Measurements from ENCODE around the gene S100A12. TPM values are rescaled to one million over a fixed set of nuclear protein-coding genes. Genes with fewer than 3 reads are reported as not detected.

Gene S100A12
- total RNA-seq, 1 experiment from 2014 or later: not detected

GRCh38 chr1:153402226-153402625 lies 26.8 kb upstream of the S100A12 start:
- Histone ChIP-seq H3K36me3 (ENCODE audit: low read depth) (no peaks in the 10 kb centered on the region), H3K27me3 (ENCODE audit: insufficient read depth, low read depth) (no peaks in the 10 kb centered on the region), H4K20me1 (ENCODE audit: insufficient read depth) (no peaks in the 10 kb centered on the region), H3K4me2 (no peak overlapping the region), H3K9me3 (ENCODE audit: insufficient read depth, low read depth) (no peaks in the 10 kb centered on the region), H2AFZ (no peak overlapping the region), H3K79me2 (ENCODE audit: low read depth) (no peaks in the 10 kb centered on the region), H3K4me3 (no peak overlapping the region), H3K4me1 (replicated peaks; ENCODE audit: insufficient read depth) (no peaks in the 10 kb centered on the region), H3F3A (ENCODE audit: insufficient read depth, low read depth) (no peaks in the 10 kb centered on the region), H3K9me2 (ENCODE audit: insufficient read depth) (no peaks in the 10 kb centered on the region), H3K27ac (no peak overlapping the region)
- BruUV-seq (replicated peaks): no TSS peak
- POLR2A ChIA-PET (ENCODE audit: unreplicated experiment): no interaction called here
- DNase-seq: no peak
- CTCF ChIA-PET: no interaction called here
- TF ChIP-seq, protein P1, sequence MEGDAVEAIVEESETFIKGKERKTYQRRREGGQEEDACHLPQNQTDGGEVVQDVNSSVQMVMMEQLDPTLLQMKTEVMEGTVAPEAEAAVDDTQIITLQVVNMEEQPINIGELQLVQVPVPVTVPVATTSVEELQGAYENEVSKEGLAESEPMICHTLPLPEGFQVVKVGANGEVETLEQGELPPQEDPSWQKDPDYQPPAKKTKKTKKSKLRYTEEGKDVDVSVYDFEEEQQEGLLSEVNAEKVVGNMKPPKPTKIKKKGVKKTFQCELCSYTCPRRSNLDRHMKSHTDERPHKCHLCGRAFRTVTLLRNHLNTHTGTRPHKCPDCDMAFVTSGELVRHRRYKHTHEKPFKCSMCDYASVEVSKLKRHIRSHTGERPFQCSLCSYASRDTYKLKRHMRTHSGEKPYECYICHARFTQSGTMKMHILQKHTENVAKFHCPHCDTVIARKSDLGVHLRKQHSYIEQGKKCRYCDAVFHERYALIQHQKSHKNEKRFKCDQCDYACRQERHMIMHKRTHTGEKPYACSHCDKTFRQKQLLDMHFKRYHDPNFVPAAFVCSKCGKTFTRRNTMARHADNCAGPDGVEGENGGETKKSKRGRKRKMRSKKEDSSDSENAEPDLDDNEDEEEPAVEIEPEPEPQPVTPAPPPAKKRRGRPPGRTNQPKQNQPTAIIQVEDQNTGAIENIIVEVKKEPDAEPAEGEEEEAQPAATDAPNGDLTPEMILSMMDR (conservative IDR thresholded peaks at IDR 0.05): no peak
- TF ChIP-seq EZH2 (IDR thresholded peaks at IDR 0.05; ENCODE audit: low read depth): no peak
- intact Hi-C loops (cut with micrococcal nuclease; ENCODE audit: unreplicated experiment): no loop called here

GRCh38 chr1:153401461-153401860 lies 26.0 kb upstream of the S100A12 start:
- Histone ChIP-seq H3K9me3 (ENCODE audit: insufficient read depth, low read depth) (no peaks in the 10 kb centered on the region), H3F3A (ENCODE audit: insufficient read depth, low read depth) (no peaks in the 10 kb centered on the region), H3K4me3 (no peak overlapping the region), H3K4me1 (replicated peaks; ENCODE audit: insufficient read depth) (no peaks in the 10 kb centered on the region), H3K4me2 (no peak overlapping the region), H3K27ac (no peak overlapping the region), H2AFZ (no peak overlapping the region), H3K27me3 (ENCODE audit: insufficient read depth, low read depth) (no peaks in the 10 kb centered on the region), H3K36me3 (ENCODE audit: low read depth) (no peaks in the 10 kb centered on the region), H3K79me2 (ENCODE audit: low read depth) (no peaks in the 10 kb centered on the region), H3K9me2 (ENCODE audit: insufficient read depth) (no peaks in the 10 kb centered on the region), H4K20me1 (ENCODE audit: insufficient read depth) (no peaks in the 10 kb centered on the region)
- DNase-seq: no peak
- TF ChIP-seq, protein P1 (conservative IDR thresholded peaks at IDR 0.05): no peak
- no peak for TF ChIP-seq EZH2 (IDR thresholded peaks at IDR 0.05; ENCODE audit: low read depth)
- POLR2A ChIA-PET (ENCODE audit: unreplicated experiment): no interaction called here
- BruUV-seq (replicated peaks): no TSS peak
- intact Hi-C loops (cut with micrococcal nuclease; ENCODE audit: unreplicated experiment): no loop called here
- CTCF ChIA-PET: no interaction called here

DNA sequence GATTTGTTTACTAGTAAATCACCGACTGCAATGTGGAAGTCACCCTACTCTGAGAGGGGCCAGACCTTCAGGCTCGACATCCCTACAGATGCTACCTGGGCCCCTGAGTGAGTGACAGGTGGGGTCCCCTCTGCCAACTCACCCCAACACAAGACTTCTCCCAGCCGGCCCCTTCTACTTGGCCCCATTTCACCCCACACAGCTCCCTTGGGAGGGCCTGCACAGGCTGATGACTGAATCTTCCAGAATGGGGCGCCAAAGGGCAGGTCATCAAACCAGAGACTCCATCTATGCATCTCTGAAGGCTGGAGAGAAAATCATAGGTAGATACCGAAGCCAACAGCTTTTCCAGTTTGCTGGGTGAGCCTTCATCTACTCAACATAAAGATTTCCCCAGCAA lies 24.8 kb upstream of the S100A12 start:
- TF ChIP-seq, protein P1 (conservative IDR thresholded peaks at IDR 0.05): no peak
- TF ChIP-seq EZH2 (IDR thresholded peaks at IDR 0.05; ENCODE audit: low read depth): no peak
- no peaks in the 10 kb centered on the region for H3K9me3 ChIP-seq (ENCODE audit: insufficient read depth, low read depth)
- H3K4me3 ChIP-seq: no peak overlapping the region
- BruUV-seq (replicated peaks): no TSS peak
- CTCF ChIA-PET: interaction anchor here (0.6 kb wide), 1 partner anchor 47 kb away, joined by 3 read pairs; no protein-coding TSS in a partner anchor
- H3K9me2 ChIP-seq (ENCODE audit: insufficient read depth): no peaks in the 10 kb centered on the region
- H3K27me3 ChIP-seq (ENCODE audit: insufficient read depth, low read depth): no peaks in the 10 kb centered on the region
- intact Hi-C loops (cut with micrococcal nuclease; ENCODE audit: unreplicated experiment): no loop called here
- no peaks in the 10 kb centered on the region for H4K20me1 ChIP-seq (ENCODE audit: insufficient read depth)
- no peak overlapping the region for H3K27ac ChIP-seq
- no peaks in the 10 kb centered on the region for H3K36me3 ChIP-seq (ENCODE audit: low read depth)
- no peak overlapping the region for H2AFZ ChIP-seq
- no peaks in the 10 kb centered on the region for H3K79me2 ChIP-seq (ENCODE audit: low read depth)
- no peaks in the 10 kb centered on the region for H3F3A ChIP-seq (ENCODE audit: insufficient read depth, low read depth)
- POLR2A ChIA-PET (ENCODE audit: unreplicated experiment): no interaction called here
- no peak for DNase-seq
- peaks cover 4% of the 10 kb centered on the region; the same call in 1 of the 2 replicates for H3K4me1 ChIP-seq (replicated peaks; ENCODE audit: insufficient read depth)
- H3K4me2 ChIP-seq: no peak overlapping the region
